ENCODE results near the gene PAX1. TPM values are rescaled to one million over a fixed set of nuclear protein-coding genes. Genes with fewer than 3 reads are reported as not detected.

PAX1 gene
- total RNA-seq, 1 experiment from 2014 or later = 0.09 TPM

DNA sequence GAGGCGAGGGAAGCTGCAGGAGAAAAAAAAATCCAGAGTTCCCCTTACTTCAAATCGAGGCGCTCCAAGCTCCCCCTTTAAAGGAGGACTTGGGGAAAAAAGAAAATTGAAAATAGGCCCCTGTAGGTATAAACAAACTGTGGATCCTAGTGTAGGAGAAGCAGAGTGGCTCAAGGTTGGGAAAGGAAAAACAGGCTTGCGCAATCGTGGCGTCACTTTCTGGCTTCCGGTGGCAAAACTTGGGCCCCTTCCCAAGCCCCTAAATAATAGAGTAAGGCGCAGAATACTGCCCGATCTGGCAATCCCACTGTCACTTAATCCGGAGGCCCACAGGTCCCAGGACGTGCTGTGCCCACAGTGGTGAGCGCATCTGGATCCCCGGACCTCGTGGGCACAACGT, 8.0 kb downstream of the PAX1 start:
- H3K4me1 ChIP-seq (ENCODE audit: insufficient read depth, low read length, poor library complexity, severe bottlenecking) = no peaks in the 10 kb centered on the region
- H3K36me3 ChIP-seq (ENCODE audit: insufficient read depth, low read length, poor library complexity, severe bottlenecking) = no peaks in the 10 kb centered on the region
- H3K9me3 ChIP-seq (ENCODE audit: low read depth, low read length, poor library complexity, severe bottlenecking) = no peaks in the 10 kb centered on the region
- no TSS peak for BruUV-seq (replicated peaks)
- CTCF ChIA-PET = interaction anchor here (0.6 kb wide), 1 partner anchor 11 kb away, joined by 3 read pairs; no protein-coding TSS in a partner anchor
- intact Hi-C loops (cut with micrococcal nuclease; ENCODE audit: unreplicated experiment) = loop anchor here (10.0 kb wide), 1 partner anchor 51 kb away; no protein-coding TSS in a partner anchor
- peaks cover 97% of the 10 kb centered on the region for H3K27me3 ChIP-seq (replicated peaks; ENCODE audit: insufficient read depth, low read depth, low read length, poor library complexity)
- no peak overlapping the region for H3K4me3 ChIP-seq (ENCODE audit: low read depth, low read length, poor library complexity, severe bottlenecking)
- H3K27ac ChIP-seq (ENCODE audit: low read depth, low read length, poor library complexity, severe bottlenecking) = no peak overlapping the region
- no peak for DNase-seq (ENCODE audit: low spot score)
- POLR2A ChIA-PET (ENCODE audit: low non-redundant PET) = no interaction called here
- no peak for TF ChIP-seq EZH2 (IDR thresholded peaks at IDR 0.05; ENCODE audit: borderline replicate concordance, low read depth, low read length, poor library complexity, severe bottlenecking)
- TF ChIP-seq, protein P1, sequence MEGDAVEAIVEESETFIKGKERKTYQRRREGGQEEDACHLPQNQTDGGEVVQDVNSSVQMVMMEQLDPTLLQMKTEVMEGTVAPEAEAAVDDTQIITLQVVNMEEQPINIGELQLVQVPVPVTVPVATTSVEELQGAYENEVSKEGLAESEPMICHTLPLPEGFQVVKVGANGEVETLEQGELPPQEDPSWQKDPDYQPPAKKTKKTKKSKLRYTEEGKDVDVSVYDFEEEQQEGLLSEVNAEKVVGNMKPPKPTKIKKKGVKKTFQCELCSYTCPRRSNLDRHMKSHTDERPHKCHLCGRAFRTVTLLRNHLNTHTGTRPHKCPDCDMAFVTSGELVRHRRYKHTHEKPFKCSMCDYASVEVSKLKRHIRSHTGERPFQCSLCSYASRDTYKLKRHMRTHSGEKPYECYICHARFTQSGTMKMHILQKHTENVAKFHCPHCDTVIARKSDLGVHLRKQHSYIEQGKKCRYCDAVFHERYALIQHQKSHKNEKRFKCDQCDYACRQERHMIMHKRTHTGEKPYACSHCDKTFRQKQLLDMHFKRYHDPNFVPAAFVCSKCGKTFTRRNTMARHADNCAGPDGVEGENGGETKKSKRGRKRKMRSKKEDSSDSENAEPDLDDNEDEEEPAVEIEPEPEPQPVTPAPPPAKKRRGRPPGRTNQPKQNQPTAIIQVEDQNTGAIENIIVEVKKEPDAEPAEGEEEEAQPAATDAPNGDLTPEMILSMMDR (conservative IDR thresholded peaks at IDR 0.05; ENCODE audit: low read depth, low read length) = no peak

GRCh38 chr20:21713901-21714296, 8.4 kb downstream of the PAX1 start:
- Histone ChIP-seq H3K9me3 (ENCODE audit: low read depth, low read length, poor library complexity, severe bottlenecking) (no peaks in the 10 kb centered on the region), H3K27ac (ENCODE audit: low read depth, low read length, poor library complexity, severe bottlenecking) (no peak overlapping the region), H3K36me3 (ENCODE audit: insufficient read depth, low read length, poor library complexity, severe bottlenecking) (no peaks in the 10 kb centered on the region), H3K4me3 (ENCODE audit: low read depth, low read length, poor library complexity, severe bottlenecking) (no peak overlapping the region), H3K4me1 (ENCODE audit: insufficient read depth, low read length, poor library complexity, severe bottlenecking) (no peaks in the 10 kb centered on the region), H3K27me3 (replicated peaks; ENCODE audit: insufficient read depth, low read depth, low read length, poor library complexity) (peaks cover 97% of the 10 kb centered on the region)
- DNase-seq (ENCODE audit: low spot score) = no peak
- intact Hi-C loops (cut with micrococcal nuclease; ENCODE audit: unreplicated experiment) = loop anchor here (10.0 kb wide), 1 partner anchor 51 kb away; no protein-coding TSS in a partner anchor
- BruUV-seq (replicated peaks) = no TSS peak
- TF ChIP-seq, protein P1 (conservative IDR thresholded peaks at IDR 0.05; ENCODE audit: low read depth, low read length) = no peak
- no peak for TF ChIP-seq EZH2 (IDR thresholded peaks at IDR 0.05; ENCODE audit: borderline replicate concordance, low read depth, low read length, poor library complexity, severe bottlenecking)
- CTCF ChIA-PET = no interaction called here
- POLR2A ChIA-PET (ENCODE audit: low non-redundant PET) = no interaction called here

DNA sequence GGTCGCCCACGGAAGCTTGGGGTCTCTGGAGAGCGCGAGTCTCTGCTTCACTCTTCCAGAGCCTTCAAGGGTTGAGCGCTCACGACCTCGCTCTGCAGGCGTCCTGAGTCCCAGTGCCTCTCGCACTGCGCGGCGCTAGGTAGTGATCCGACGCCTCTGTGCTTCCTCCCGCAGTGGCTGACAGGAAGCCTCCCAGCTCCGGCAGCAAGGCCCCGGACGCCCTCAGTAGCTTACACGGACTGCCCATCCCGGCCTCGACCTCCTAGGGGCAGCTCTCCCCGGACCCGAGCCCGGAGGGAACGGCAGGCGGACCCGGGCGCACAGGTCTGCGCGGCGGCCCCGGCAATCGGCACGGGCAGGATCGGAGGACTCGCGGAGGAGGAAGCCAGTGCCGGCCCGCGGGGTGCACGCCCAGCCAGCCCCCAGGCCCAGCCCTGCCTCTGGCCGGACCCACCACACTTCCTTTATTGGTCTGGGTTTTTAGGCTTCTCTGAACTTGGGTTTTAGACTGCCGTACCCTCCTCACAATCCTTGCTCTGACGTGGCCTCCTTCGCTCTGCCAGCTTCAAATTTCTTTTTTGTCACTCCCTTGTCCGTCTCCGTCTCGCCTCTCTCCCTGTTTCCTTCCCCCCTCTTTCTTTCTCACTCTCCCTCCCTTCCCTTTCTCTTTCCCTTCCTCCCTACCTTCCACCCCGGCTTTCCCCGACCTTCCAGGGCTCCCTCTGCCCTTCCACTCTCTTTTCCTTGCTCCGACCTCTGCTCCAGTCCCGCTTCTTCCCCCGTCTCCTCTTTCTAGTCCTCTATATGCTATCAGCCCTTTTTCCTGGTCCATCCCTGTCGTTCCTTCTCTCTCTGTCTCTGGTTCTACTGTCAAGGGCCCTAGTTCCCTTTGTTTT, 9.1 kb downstream of the PAX1 start:
- Histone ChIP-seq H3K36me3 (ENCODE audit: insufficient read depth, low read length, poor library complexity, severe bottlenecking) (no peaks in the 10 kb centered on the region), H3K27ac (ENCODE audit: low read depth, low read length, poor library complexity, severe bottlenecking) (no peak overlapping the region), H3K27me3 (replicated peaks; ENCODE audit: insufficient read depth, low read depth, low read length, poor library complexity) (peaks cover 97% of the 10 kb centered on the region), H3K9me3 (ENCODE audit: low read depth, low read length, poor library complexity, severe bottlenecking) (no peaks in the 10 kb centered on the region), H3K4me3 (ENCODE audit: low read depth, low read length, poor library complexity, severe bottlenecking) (no peak overlapping the region), H3K4me1 (ENCODE audit: insufficient read depth, low read length, poor library complexity, severe bottlenecking) (no peaks in the 10 kb centered on the region)
- CTCF ChIA-PET = no interaction called here
- POLR2A ChIA-PET (ENCODE audit: low non-redundant PET) = no interaction called here
- DNase-seq (ENCODE audit: low spot score) = no peak
- intact Hi-C loops (cut with micrococcal nuclease; ENCODE audit: unreplicated experiment) = loop anchor here (5.0 to 10.0 kb wide), 2 partner anchors 50 to 533 kb away; no protein-coding TSS in a partner anchor
- TF ChIP-seq EZH2 (IDR thresholded peaks at IDR 0.05; ENCODE audit: borderline replicate concordance, low read depth, low read length, poor library complexity, severe bottlenecking) = peak; percentile 2
- TF ChIP-seq, protein P1 (conservative IDR thresholded peaks at IDR 0.05; ENCODE audit: low read depth, low read length) = no peak
- BruUV-seq (replicated peaks) = no TSS peak

Data from A673 (cell line).